ENCODE data around the gene TF.
"Not testable (repeated sequence)": the region's sequence is repeated elsewhere in the genome, so short reads cannot be mapped to it uniquely, and the experiment has no call there.

Gene TF

DNA sequence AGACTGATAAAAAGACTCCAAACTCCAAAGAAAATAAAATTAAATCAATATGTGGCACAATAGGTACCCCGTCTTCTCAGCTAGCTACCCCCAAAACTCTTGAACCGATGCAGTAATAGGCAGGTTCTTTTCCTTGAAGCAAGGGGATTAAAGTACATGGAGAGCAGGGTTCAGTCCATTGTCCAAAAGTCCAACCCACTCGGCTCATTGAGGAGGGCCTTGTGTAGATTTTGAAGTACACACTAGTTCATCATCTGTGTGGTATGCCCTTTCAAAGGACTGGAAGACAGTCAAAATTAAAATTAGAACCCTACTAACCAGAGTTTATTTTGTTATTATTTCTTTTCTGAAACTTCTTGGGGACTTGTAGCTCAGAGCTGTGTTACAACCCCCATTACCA, 23.3 kb downstream of the TF start:
- no peak for DNase-seq

DNA sequence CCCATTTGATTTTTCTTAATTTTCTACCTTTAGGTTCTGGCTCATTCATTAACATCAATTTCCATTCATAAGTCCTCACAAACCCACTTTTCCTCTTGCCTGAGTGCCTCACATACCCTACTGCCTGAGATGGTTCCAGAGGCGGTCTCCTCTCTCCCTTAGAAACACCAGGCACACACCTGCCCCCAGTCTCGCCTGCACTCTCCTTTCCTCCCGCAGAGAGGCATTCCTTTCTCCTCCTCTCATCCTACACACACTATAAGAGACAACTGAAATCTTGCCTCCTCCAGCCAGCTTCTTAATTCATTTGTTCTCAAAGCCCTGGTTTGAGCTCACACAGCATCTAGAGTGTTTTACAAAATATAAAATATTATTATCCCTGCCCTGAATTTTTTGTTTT, 27.5 kb downstream of the TF start:
- no peak for DNase-seq

DNA sequence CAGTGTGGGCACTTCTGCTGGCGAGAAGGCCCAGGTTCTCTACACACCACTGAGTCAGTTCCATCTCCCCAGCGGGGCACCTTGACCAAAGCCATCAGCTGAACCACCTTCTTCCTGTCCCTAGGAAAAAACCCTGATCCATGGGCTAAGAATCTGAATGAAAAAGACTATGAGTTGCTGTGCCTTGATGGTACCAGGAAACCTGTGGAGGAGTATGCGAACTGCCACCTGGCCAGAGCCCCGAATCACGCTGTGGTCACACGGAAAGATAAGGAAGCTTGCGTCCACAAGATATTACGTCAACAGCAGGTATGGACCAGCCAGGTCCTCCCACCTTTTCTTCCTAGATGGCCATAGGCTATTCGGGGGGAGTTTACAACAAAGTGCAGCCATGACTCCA, 29.1 kb downstream of the TF start:
- no peak for DNase-seq

DNA sequence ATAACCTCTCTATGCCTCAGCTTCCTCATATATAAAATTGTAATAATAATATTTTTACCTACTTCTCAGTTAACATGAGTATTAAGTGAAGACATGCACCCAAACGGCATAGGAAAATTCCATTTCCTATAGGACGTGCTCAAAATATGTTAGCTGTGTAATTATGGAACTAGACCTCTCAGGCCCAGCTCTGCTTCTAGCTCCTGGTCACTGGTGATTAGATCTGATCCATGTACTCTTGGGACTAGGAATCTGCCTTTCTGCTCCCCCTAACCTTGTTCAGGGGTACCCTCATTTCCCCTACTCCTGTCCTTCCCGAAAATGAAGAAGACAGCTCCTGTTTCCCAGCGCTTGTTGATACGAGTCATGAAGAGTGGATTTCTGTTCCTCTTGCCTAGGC, 29.6 kb downstream of the TF start:
- no peak for DNase-seq

DNA sequence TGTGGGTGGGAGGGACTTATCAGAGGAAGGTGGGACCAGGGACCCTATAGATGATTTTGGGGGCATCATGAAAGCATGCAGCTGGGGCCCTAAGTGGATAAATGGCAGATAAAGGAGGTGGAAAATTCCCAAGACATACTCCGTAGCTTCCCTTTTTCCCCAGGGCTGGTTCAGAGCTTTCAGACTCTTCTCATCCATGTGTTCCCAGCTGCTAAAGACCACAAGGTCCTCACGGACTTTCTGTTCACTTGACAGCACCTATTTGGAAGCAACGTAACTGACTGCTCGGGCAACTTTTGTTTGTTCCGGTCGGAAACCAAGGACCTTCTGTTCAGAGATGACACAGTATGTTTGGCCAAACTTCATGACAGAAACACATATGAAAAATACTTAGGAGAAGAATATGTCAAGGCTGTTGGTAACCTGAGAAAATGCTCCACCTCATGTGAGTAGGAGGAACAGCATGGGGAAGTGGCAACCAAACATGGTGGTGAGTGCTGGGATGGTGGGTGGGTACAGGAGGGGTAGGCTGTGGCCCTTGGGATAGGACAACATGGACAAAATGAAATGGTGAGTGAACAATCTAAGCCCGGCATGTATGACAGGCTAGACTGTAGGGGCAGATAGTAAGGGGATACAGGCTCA, 30.7 kb downstream of the TF start:
- DNase-seq = no peak

DNA sequence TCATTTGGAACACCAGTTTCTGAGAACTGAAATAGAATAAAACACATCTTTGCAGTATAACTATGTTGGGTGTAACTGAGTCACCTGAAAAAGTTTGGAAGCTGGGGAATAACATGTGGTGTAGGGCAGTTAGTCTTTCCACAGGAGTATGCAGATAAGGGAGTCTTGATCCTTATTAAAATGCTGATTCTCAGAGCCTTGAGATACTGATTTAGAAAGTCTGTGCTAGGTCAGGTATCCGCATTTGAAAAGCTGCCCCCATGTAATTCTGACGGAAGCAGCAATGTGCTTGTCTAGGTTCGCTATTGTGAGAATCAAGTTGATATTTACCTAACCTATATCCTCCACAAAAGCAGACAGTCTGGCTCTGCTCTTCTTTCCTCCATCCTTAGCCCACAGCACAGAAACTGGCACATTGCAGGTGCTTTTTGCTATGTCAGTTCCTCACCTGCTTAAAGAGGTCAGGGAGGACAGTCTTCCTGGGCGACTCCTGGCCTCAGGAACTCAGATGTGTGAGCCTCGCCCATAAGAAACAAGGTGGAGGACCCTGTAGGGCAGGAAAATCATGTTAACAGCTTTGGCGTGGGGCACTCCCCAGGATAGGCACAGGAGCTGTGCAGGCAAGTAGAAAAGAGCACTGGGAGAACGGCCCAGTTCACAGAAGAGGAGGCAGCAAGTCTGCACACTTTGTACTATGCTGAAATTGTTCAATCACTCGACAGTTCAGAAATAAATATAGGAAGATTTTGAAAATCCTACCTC, 31.8 kb downstream of the TF start:
- no peak for DNase-seq

DNA sequence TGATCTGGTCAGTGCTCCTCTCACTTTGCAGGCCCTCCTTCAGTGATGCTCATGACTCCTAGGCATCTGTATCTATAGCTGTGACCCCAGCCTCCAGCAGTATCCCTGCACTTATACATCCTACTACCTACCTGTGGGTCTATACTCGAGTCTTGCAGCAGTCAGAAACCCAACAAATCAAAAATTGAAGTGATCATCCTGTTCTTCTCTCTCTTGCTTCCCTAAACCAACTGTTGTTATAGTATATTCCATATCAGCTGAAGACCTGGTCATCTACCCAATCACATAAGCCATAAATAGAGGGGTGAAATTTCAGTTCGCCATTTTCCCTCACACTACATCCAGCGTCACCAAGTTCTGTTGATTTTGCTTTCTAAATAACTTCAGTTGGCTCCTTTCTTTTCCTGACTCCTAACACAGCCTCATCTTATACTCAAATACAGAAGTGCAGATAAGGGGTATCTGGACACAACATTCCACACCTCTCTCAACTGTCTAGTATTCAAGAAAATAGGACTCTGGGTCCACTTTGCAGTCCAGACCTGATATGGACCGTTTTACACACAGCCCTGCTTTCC, 33.5 kb downstream of the TF start:
- DNase-seq = no peak

DNA sequence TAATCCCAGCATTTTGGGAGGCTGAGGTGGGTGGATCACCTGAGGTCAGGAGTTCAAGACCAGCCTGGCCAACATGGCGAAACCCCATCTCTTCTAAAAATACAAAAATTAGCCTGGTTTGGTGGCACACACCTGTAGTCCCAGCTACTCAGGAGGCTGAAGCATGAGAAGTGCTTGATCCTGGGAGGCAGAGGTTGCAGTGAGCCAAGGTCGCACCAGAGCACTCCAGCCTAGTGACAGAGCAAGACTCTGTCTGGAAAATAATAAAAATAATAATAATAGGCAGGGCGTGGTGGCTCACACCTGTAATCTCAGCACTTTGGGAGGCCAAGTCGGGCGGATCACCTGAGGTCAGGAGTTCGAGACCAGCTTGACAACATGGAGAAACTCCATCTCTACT, 34.6 kb downstream of the TF start:
- DNase-seq = not testable (repeated sequence)

DNA sequence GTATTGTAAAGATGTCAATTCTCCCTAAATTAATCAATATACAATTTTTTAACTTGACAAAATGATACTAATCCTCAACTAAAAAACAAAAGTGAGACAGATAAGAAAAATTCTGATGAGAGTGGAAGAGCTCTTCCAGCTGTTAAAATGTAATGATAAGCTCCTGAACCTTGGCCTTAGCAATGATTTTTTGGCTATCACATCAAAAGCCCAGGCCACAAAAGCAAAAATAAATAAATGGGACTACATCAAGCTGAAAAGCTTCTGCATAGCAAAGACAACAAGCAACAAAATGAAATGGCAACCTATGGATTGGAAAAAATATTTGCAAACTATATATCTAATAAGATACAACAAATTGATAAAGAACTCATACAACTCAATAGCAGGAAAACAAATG, 35.4 kb downstream of the TF start:
- DNase-seq = no peak

DNA sequence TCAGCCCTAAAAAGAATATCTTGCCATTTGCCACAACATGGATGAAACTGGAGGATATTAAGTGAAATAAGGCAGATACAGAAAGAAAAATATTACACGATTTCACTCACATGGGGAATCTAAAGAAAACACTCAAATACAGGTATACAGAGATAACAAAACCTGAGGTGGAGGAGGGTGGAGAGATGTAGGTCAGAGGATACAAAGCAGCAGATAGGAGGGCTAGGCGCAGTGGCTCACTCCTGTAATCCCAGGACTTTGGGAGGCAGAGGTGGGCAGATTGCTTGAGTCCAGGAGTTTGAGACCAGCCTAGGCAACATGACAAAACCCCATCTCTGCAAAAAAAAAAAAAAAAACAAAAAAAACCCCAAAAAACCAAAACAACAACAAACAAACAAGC, 36.3 kb downstream of the TF start:
- no peak for DNase-seq

DNA sequence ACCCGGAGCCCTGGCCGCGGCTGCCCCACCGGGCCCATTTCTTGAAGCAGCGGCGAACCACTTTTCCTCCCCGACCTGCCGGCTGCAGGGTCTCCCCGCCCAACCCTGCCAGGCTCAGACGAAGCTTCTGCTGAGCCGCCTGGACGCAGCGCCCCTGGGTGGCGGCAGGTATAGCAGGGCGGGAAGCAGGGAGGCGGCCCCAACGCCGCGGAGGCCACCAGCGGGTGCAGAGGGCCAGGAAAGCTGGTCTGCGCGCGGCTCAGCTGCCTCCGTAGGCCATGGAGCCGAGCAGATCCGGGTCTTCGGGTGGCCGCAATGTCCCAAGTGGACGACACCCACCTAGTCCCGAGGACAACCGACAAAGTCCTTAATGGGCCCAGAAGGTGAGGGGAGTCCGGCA, 37.6 kb downstream of the TF start:
- DNase-seq = no peak

DNA sequence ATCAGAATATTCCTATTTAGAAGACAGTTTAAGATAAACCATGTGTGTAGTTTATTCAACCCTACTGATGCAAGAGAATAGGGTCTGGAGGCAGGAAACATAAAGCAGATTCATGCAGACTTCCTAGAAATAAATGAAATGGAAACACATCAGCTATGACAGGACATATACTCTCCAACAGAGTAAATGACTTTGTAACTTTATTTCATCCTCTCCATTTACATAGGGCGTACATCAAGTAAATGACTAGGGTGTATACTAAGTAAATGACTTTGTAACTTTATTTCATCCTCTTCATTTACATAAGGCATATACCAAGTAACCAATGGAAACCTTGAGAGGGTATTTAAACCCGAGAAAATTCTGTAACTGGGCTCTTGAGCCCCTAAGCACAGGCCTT, 41.8 kb downstream of the TF start:
- no peak for DNase-seq

DNA sequence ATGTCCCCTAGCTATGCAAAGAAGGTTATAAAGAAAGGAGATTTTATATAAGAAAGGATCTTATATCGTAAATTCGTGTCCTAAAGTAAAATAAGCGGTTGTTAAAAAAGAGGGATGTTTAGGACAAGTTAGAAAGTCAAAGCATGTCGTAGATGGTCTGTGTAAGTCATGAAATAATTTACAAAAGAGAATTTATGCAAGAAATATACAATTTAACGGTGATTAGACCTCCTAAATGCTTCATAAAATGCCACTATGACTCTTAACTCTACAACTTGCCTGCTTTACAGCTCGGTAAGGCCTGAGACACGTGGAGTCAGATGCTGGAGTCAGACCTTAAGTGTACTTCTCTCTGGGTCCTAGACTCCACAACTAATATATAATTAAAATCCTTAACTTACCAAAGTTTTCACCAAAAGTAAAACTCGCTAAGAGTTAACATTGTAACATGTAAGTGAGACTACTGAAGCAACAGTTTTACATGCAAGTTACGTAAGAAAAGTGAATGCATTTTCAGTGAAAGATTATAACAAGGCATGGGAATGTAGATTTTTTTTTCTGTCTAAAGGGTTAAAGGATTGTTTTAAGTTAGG, 46.1 kb downstream of the TF start:
- no peak for DNase-seq

DNA sequence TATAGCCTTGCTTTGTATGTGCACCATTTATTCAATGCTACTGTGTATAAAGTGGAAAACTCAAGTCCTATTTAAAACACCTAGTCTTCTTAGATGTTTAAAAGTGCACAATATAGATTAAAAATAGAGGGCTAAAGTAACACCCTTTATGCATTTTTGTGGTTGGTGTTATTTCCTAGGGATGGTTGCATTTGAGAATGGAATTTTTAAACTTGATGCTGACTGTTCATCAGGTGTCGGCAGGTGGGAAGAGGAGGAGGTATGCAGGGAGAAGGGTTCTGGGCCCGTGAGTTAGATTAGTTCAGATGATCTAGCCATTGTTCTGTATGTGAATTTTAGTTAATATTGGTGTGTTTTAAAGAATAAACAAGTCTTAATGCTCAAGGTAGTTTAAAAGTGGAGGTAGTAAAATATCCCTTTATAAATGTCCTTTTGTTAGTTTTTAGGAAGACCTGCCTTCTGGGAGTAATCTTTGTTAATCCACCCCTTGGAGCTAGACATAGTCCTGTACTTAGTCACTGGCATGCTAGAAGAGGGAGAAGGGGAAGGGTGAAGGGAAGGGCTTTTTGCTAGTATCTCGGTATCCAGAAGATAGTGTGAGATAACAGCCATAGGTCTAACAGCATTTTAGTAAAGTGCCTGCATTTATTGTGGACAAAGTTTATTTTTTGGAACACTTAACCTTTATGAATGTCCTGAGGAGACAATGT, 51.4 kb downstream of the TF start:
- DNase-seq = no peak

DNA sequence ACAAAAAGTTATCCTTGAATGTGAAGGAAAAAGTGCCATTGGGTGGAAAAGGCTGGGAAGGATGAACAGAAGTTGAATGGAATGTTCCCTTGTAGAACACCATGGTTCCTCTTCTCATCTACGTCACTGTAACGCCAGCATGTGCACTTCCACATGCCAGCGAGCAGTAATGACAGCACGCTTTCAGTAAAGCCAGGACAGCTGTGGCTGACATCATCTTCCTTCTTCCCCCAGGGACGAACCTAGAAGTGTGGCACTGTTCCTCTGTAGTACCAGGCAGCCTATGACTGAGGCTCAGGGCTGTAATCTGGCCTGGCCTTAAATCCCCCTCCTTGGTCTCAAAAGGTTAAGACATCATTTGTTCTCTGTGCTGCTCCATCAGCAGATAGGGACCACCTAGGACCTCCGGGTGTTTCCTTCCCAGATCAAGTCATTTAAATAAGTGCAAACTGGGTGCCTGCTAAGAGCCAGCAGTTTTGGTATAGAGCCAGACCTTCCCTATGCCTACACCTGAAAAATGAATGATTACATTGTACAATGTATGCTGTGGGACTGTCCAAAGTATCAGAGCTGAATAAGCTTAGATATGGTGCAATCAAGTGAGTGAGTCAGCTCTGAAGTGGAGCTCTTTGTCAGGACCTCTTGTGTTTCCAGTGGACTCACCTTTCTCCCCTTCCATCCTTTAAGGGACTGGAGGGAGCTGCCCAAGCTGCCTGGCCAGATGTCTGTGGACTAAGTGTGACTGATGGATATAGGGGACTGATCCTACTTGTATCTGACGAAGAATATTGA, 53.8 kb downstream of the TF start:
- DNase-seq = no peak

DNA sequence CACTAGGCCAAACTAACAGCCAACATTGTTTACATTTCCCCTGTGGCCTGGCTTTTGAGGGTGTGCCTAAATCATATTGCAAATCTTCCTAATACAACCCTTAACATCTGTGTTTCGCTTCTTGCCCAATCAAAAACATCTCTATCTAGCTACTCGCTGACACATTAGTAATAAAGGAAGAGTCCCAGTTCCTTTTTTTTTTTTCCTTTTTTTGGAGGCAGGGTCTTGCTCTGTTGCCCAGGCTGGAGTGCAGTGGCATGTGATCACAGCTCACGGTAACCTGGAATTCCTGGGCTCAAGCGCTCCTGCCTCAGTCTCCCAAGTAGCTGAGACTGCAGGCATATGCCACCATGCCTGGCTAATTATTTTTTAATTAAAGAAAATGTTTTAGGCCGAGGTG, 57.3 kb downstream of the TF start:
- DNase-seq = no peak

DNA sequence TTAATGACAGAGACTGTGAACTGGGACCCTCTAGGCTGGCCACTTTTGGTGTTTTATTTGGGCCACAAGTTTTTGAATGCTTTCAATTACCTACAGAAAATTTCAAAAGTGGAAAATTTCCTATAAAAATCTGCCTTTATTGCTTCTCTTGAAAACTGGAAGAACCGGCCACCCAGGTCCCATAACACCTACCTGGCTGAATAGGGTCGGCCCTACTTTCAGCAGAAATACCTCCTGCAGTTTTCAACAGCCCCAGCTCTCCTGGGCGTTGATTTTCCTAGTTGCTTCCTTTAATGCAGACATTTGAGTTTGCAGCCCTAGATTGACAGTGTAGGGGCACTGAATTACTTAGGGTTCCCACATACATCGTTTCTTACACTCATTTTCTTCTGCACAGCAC, 58.7 kb downstream of the TF start:
- no peak for DNase-seq

DNA sequence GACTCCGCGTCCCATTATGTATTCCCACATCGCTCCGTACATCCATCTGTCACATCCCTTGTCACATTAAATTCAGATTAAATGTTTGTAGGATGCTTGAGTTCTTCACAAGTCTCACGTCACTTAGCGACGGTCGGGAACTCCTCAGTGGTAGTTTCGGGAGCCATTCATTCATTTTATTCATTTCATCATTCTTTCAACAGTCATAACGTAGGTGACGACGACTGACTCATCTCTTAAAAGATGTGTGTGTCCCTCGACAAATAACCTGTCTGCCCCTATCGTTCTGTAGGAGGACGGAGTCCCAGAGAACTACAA, 59.1 kb downstream of the TF start:
- DNase-seq = no peak

DNA sequence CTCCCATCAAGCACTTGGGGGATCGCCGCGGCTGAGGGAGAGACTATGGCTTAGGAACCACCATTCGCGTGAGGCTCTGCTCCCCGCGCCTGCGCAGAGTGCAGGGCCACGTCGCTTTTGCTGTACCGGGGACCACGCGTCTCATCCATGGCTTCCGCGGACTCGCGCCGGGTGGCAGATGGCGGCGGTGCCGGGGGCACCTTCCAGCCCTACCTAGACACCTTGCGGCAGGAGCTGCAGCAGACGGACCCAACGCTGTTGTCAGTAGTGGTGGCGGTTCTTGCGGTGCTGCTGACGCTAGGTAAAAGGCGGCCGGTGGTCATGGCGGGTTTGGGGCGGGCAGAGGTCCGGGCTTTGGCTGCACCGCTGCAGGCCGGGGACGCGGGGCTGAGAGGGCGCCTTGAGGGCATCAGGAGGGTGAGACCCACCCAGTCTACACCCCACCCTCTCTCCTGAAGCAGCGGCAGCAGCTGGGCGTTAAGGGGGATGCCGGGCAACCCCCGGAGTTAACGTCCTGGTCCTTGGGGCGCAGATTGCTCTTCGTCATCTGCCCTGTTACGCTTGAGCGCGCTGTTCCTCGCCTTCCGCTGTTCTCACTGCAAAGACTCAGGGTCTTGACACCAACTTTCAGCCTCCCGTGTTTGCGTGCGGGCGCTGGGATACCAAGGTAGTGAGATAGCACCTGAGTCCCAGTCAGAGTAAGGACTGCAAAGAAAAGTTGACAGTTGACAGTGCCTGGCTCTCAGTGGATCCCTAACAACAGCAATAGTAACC, 59.7 kb downstream of the TF start, which contains the start of gene SRPRB:
TSS of gene SRPRB (plus strand) at position 114 of the 774 bp plus-strand sequence. CDS start at position 148, 34 bp downstream.
- DNase-seq = peak; percentile 95

DNA sequence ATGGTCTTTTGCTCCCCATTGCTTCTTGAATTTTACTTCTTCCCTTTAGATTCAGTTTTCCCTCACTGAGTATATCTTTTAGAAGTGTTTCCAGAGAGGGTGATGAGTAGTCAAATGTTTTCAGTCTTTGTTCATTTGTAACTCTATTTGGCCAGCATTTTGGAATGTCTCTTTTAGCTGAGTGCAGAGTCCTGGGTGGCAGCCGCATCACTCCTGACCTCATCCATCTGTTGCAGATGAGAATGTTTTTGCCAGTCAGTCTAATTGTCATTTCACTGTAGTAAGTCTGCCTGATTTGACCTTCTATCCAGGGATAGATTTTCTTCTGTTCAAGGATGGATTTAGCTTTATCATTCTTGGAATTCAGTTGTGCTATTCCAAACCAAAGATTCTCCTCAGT, 66.7 kb downstream of the TF start:
- no peak for DNase-seq

DNA sequence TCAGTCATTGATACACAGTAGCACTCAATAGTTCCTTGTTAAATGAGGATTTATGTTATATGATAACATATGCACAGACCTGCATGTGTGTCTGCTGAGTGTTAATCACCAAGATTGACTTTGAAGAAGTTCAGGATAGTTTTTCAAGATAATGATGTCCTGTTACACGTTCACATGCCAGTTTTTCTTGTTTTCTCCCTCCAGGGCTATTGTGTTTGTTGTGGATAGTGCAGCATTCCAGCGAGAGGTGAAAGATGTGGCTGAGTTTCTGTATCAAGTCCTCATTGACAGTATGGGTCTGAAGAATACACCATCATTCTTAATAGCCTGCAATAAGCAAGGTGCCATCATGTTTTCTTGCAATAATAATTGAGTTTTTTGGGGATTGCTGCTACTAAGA, 69.2 kb downstream of the TF start:
- DNase-seq = no peak

DNA sequence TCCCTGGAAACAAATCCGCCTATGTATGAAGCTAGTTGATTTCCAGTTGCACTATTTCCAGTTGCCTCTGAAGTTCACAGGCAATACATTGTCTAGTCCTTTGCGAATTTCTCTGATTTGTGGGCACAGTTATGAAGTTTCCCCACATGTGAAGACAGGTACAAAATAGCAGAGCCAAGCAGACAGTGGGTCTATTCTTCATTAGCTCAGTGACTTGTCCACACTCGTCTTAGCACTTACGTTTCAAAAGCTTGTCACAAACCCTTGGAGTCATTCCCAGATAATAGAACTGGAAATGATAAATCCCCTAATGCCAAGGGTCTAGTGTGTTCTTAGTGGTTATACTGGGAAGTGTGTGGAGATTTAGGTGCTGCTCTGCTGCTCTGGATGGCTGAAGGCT, 73.9 kb downstream of the TF start:
- DNase-seq = no peak

Measured in central memory CD4-positive, alpha-beta T cell (primary cell).